Measurements from ENCODE around the gene THBS3.
"Not testable (repeated sequence)": the region's sequence is repeated elsewhere in the genome, so short reads cannot be mapped to it uniquely, and the experiment has no call there.

The THBS3 gene

DNA sequence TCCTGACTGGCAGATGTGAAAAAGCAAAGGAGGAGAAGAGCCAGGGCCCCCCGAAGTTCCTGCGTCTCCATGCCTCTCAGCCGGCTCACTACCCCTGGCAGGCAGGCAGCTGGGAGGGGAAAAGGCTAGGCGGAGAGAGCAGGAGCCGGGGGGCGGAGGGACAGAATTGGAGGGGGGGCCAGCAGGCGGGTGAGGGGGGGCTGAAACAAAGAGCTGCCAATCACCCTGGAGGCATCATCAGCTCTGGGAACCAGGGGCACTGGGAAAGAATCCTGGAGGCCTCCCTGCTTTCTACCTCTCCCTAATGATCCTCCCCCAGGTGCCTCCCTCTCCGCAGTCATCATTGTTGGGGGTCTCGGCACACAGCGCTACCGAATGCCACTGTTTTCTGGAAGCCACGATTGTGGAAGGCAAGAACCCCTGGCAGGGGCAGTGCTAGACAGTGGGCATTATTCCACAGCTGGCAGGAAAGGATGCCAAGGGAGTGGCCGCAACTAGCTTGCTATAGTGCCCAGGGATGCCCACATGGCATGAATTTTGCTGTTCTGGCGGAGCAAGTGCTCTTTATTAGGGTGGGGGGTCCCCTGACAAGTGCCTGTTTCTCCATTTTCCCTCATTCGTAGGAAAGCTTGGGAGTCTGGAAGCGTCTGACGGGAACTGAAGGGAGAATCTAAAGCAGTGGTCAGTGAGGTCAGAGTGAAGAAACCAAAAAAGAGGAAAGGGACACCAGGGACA lies at the start of gene THBS3:
Gene THBS3 (minus strand): TSS at position 92 of the 735 bp plus-strand sequence. CDS start 21 bp downstream, at position 71.
- DNase-seq (ENCODE audit: low read depth in 2 of 2): no peak

DNA sequence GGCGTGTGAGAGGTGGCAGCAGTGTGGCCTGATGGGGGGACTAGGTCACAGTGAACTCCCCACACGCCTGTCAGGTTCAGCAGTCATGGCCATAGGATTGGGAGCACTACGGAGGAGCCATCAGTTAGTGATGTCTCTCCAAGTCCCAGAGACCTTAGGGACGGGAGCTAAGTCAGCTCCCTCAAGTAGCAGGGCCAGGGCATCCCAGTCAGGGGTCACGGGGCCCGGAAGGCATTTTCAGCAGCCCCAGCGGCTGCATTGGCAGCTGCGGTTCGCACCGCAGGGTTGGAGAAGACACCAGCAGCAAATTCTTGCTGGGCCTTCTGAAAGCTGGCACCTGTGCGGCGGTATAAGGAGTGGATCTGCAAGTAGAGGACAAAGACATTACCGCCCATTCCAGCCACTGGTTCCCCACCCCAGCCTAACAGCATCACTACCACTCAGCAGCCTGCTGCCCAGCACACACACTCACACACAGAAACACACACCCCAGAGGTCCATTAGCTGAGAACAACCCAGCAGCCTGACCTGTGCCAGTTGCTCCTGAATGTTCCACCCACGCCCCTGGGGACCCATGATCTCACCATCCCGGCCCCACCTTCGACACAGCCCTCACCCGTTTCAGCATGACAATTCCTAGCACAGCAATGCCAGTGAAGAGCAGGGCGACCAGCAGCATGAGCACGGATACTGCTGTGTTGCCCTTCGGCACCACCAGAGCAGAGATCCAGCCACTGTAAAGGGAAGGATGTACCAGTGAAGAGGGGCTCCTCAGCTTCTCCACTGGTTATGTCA lies 48.6 kb upstream of the THBS3 start:
- DNase-seq (ENCODE audit: low read depth in 2 of 2): no peak

DNA sequence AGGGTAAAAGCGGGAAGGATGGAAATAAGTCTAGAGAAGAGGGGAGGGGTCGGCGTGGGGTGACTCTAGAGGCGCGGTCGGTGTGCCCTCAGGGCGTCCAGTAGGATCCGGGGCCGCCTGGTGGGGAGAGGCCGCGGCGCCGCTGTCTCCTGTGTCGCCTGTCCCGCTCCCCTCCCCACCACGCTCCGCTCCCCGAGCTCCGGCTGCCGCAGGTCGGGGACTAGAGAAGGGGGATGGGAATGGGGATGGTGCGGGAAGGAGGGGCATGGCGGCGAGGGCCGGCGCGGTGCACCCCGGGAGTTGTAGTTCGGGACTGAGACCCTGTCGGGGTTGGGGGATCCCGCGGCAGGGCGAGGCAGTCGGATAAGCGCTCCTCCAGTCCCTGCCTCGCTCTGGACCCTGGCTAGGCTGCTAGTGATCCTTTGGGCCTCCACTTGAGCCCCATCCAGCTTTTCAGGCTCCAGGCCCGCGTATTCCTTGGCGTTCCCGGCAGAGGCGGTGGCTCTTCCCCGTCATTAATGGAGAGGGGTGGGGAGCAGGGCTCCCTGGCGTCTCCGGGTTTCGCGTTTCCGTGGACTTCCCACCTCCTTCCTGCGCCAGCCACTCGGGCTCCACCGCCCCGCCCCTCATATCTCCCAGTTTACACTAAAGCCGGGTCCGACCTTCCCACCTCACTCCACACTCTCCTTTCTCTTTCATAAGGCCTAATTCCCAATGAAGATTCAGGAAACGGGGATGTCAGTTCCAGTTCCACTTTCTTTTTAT lies 47.7 kb upstream of the THBS3 start, which contains the start of gene ENTREP3:
Gene ENTREP3 (minus strand): TSS at position 241 of the 765 bp plus-strand sequence. CDS start 606 bp downstream, outside the sequence.
- DNase-seq (ENCODE audit: low read depth in 2 of 2): peak in 1 of 2 donors; percentile 47

DNA sequence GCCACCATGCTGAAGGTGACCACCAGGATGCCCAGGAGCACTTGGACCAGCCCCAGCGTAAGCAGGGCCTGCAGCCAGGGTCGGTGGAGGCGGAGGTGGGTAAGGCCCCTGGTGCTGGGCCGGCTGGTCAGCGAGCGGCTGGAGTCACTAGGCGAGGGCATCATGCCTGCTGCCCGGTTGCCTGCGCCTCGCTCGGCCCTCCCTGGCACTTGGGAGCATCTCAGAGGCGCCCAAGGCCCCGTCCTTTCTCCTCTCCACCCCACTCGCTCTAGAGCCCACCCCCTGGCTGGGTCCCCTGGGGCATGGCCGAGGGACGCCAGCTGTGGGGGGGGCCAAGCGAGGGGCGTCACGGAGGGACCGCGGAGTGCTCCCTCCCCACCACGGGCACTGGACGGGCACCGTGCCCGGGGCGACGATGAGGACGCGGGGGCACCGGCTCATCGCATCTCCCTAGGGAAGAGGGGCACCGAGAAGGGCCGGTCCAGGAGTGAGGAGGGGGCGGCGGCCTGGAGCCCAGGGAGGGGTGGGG lies 47.1 kb upstream of the THBS3 start:
- DNase-seq (ENCODE audit: low read depth in 2 of 2): no peak

DNA sequence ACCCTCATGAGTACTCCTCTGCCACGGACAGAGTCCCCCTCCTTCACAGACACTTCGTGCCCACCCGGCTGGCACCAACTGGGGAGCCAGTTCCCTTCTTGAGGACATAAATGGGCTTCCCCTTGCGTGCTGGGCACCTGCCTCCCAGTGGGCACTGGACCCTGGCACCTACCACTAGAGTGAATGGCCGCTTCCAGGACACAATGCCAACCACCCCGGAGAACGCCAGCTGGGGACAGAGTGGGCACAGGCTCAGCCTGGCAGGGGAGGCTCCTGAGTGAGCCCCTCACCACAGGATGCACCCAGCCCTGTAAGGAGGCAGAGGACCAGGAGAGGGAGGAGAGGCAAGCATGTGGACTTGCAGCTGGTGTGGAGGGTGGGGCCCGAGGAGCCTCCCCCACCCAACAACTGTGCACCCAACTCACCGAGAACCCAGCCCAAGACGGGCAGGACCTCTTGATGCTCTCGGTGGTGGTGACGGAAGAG lies 46.6 kb upstream of the THBS3 start:
- no peak for DNase-seq (ENCODE audit: low read depth in 2 of 2)

DNA sequence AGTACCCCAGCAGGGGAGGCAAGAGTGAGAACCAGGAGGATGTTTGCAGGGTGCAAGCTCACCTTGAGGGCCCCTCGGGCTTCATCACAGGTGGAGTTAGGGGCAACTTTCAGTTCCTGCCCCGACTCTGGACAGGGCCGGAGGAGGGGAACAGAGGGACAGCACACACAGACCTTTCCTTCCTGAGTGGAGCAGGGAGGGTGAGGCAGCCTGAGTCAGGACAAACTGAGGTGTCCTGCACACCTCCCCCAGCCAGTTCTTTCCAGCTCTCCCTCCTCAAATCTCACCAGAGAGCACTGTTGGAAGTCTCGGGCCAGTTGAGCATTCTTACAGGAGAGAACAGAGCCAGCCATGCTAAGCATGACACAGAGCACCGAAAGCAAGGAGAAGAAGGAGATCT lies 46.1 kb upstream of the THBS3 start:
- DNase-seq (ENCODE audit: low read depth in 2 of 2): no peak

DNA sequence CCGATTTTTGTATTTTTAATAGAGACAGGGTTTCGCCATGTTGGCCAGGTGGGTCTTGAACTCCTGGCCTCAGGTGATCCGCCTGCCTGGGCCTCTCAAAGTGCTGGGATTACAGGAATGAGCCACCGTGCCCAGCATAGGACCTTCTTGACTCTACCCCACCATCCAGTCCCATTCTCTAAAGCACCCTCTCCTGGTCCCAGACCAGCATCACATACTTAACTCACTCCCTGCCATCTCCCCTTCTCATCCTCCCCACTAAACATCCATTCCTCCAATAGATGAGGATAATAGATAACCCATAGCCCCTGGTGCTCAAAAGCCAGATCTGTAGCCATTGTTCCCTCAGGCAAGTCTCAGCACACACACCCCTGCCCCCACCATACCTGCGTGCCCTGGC lies 45.5 kb upstream of the THBS3 start:
- DNase-seq (ENCODE audit: low read depth in 2 of 2): no peak

DNA sequence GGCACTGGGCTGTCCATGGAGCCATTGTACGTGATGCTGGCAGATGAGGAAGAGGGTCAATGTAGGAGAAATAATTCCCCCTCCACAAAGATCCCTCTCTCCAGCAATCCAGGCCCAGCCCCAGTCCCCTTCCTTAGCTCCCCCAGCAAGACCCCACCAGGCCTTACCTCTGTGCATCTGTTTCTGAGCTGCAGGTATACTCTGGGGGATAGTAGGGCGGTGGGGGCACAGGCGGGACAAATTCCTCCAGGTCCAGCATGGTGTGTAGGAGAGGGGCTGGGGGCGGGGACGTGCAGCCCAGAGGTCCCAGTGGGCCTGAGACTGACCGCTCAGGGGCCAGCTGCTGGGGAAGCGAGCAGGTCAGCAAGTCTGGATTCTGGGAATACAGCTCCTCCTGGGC lies 43.9 kb upstream of the THBS3 start:
- no peak for DNase-seq (ENCODE audit: low read depth in 2 of 2)

DNA sequence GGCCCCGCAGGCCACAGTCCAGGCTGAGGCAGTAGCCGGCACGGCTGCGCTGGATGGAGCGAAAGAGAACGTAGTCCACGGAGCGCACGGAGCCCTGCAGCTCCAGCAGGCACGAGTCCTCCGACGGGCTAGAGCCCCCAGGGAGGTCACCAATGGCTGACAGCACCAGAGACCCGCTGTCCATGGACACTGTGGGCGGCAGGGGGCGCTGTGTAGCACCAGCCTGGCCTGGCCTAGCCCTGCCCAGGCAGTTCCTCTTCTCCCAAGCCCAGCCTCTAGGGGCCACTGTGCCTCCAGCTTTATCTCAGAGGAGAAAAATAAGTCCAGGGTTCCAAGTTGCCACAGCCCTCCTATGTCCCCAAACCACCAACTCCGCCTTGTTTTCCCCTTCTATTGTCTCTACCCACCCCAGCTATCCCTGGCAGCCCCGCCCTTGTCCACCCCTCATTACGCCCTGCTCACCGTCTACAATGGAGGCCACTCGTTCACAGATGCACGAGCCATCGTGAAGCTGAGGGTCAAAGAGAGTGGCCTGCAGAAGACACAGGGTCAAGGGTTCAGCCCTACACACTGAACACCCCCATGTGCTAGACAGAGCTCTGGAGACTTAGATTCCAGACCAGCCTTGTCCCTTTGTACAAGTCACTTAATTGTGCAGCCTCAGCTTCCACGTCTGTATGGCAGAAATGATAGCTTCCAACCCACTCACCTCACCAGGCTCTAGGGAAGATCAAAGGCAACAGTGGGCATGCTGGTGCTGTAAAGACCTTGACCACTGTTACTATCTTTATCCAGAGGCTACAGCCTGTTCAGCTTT lies 43.1 kb upstream of the THBS3 start:
- peak; percentile 88 to 96 for DNase-seq (ENCODE audit: low read depth in 2 of 2)

DNA sequence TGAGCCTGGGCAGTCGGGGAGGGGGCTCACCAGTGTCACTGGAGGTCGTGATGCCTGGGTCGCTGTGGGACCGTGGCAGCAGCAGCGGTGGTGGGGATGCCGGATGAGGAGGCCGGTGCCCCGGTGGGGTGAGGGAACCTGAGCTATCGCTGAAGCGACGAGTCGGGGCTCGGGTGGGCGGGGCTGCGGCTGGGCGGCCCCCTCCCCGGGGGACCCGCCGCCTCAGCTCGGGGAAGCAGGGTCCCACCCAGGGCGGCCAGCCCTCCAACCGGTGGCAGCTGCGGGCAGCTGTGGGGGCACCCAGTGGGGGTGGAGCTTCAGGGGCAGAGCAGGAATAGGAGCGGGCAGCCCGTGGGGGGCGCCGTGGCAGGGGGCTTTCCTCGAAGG lies 42.5 kb upstream of the THBS3 start:
- DNase-seq (ENCODE audit: low read depth in 2 of 2): no peak

DNA sequence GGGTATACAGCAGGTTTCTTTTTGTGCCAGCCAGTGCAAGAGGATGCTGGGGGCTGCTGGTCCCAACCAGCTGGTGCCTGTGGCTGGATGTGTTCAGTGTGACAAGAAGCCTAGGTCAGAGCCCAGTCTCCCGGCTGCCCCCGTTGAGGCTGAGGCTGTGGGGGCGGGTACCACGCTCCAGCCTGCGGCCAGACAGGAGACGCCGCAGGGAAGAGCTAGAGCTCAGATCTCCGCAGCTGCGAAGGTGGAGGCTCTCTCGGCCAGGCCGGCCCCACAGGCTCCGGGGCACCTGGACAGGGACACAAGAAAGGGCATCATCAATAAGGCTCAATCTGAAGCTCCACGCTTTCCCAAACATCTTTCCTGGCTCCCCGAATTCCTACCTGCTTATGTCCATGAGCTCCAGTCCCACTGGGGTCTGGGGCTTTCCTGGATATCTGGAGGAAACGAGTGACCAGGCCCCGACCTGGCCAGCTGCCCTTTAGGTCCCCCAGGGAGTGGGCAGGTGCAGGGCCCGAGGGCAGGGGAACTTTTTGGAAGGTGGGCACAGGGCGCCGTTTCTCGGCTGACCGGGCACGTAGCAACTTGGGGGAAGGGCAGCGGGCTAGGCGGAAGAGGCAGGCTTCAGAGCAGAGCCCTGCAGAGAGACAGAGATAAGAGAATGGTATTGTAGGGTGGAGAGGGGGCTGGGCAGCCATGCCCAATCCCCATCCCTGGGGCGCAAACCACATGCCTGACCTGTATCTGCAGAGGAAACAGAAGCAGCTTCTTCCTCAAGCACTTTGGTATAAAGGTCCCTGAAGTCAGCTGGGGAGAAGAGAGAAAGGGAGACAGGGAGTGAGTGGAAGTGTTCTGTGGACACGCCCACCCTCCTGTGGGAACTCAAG lies 40.2 kb upstream of the THBS3 start:
- DNase-seq (ENCODE audit: low read depth in 2 of 2): no peak

DNA sequence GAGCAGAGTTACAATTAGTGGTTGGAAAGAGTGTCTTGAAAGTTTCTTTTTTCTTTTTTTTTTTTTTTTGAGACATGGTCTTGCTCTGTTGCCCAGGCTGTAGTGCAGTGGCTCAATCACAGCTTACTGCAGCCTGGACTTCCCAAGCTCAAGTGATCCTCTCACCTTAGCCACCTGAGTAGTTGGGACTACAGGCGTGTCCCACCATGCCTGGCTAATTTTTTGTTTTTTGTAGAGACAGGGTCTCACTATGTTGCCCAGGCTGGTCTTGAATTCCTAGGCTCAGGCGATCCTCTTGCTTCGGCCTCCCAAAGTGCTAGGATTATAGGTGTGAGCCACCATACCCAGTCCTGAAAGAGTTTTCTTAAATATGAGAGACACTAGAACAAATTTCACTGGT lies 39.1 kb upstream of the THBS3 start:
- DNase-seq (ENCODE audit: low read depth in 2 of 2): not testable (repeated sequence)

DNA sequence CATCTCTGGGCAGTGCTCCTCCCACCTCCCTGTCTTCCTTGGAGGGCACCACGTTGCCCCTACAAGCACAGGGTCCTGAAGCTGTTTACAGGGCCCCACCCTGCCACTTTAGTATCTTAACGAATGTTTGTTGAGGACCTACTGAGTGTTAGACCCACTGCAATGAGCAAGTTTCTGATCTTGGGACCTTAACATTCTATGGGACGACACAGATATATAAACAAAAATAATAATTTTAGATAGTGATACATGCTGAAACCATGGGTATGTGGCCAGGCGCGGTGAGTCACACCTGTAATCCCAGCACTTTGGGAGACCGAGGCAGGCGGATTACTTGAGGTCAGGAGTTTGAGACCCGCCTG lies 37.4 kb upstream of the THBS3 start:
- no peak for DNase-seq (ENCODE audit: low read depth in 2 of 2)

DNA sequence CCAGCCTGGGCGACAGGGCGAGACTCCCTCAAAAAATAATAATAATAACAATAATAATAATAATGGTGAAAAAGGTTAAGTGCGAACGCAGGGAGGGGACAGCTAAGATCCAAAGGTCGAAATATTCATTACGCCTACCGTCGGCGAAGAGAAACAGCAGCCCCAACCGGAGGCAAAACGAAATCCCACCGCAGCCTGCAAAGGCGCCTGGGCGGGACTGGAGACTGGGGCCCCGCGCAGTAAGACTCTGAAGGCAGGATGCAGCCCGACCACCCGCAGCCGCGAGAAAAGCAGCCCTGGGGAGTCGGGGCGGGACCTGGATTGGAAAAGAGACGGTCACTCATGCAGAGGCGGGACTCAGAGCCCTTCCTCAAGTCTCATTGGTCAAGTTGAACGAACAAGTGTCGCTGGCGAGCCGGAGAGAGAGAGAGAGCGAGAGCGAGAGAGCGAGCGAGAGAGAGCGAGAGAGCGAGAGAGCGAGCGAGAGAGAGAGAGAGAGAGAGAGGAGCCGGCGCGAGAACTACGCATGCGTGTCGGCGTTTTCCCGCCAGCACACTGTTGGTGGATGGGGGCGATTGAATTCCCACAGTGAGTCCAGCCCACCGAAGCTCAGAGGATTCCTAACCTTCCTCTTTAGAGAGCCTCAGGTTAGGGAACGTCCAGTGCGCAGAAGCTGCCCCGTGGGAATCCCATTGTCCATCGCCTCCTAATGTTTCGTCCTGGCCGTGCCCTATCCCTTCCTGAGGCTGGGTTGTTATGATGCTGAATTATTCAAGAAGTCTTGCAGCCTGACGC lies 36.9 kb upstream of the THBS3 start:
- DNase-seq (ENCODE audit: low read depth in 2 of 2): peak; percentile 84 to 86

DNA sequence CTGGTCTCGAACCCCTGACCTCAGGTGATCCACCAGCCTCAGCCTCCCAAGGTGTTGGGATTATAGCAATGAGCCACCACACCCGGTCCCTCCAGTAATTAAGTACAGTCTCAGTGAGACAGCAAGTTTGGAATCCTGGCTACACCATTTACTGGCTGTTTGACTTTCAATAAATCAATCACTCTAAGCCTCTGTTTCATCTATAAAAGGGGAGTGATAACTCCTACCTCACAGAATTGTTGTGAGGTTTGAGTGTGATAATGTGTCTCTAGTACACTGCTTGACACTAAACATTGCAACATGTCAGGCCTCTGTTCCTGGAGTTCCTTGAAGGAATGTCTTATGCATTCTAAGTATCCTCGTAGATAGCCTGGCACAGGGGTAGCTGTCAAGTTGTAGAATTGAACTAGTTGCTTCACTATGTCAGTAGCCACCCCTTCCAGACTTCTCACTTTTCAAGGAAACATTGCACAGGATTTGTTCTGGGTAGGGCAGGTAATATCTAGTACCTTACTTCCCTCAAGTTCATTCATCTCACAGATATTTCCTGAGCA lies 35.2 kb upstream of the THBS3 start:
- DNase-seq (ENCODE audit: low read depth in 2 of 2): no peak

DNA sequence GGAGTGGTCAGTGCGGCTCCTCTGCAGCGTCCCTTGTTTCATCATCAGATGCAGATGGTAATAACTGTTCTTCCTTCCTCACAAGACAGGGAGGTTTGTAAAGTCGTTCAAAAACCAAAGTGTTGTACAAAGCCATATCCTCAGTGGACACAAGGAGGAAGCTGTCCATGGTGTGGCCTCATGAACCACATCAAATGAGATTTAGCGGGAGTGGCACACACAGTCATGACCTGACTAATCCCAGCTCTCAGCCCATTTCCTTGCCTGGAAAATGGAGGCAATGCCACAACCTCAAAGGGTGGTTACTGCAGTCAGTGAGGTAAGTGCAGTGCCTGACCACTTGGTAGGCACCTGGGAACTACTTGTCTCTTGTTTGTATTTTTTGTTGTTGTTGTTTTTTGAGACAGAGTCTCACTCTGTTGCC lies 34.2 kb upstream of the THBS3 start:
- DNase-seq (ENCODE audit: low read depth in 2 of 2): no peak

DNA sequence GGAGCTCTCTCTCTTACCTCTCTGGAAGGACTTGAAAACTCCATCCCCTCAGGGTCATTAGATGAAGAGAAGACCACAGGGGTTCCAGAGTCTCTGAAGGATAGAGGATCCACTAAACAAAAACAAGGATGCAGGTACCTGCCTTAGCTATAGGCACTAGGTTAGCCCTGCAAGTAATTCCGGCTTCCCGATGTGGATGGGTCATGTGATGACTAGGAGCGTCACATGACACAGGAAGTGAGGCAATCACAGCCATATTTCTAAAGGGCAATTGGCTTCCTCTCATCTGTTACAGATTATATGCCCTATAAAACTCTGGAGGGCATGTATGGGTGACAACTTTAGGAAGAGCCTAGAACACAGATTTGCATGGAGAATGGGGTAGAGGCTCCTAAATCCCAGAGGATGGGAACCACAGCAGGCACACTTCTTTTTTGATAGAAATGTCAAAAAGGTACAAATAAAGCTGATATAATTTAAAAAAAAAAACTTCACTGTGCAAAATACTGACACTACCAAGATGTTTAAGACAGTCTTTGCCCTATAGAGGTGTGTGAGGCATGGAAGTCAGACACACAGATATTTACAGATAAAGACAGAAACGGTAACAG lies 33.5 kb upstream of the THBS3 start:
- DNase-seq (ENCODE audit: low read depth in 2 of 2): peak in 1 of 2 donors; percentile 42

DNA sequence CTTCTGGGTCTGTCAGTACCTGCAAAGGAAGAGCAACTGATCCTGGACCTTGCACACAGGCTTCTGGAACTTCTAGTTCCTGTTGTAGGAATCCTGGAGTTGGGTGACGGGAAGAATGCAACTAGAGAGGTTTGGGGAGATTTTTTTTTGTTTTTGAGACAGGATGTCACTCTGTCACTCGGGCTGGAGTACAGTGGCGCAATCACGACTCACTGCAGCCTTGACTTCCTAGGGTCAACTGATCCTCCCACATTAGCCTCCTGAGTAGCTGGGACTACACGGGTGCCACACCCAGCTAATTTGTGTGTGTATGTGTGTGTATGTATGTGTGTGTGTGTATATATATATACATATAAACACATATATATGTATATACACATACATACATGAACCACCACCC lies 28.8 kb upstream of the THBS3 start:
- no peak for DNase-seq (ENCODE audit: low read depth in 2 of 2)

Data from stimulated activated CD8-positive, alpha-beta memory T cell treated with anti-CD3 and anti-CD28 coated beads, Interleukin-7, amount 100 ng/mL, for 1 hour (primary cell).